Measurements from ENCODE around the gene FAM177B. TPM values are rescaled to one million over a fixed set of nuclear protein-coding genes. Genes with fewer than 3 reads are reported as not detected.
A peak's percentile ranks its signal among the peaks of the same experiment; 100 is the strongest.

Gene FAM177B
- total and polyA plus RNA-seq, 4 donors, result 0.10 to 0.54 (median 0.27) TPM; not detected in 1

DNA sequence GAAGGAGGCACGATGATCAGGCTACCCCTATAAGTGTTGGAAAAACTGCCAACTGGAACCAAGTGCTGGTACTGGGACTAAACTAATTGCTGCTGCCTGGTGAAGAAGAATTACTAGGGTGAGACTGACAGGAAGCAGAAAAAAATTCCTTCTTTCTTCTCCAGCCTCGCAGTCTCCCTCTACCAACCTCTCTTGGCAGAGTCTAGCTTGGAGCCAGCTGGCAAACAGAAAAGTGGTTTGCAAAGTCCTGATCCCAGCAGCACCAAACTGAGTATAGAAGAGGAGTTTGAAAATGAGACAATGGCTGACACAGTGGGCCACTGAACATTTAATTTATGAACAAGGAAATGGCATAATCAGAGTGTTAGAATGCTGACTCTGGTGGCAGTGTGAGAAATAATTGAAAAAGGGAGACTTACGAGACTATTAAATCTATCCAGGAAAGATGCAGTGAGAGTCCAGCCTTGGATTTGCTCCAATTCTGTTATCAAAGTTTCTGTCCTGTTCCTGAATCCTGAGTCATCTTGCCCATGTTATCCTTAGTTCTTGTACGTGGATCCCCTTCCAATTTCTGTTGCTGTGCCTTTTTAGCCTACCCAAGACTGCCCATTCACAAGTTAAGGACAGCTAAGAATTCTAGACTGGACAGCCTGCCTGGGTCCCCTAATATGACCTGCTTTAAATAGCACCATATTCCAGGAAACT lies 54.2 kb downstream of the FAM177B start:
- WGBS, 2 donors, result 46 to 67% methylated on average over 4 of the region's 4 CpGs
- DNase-seq, result no peak

DNA sequence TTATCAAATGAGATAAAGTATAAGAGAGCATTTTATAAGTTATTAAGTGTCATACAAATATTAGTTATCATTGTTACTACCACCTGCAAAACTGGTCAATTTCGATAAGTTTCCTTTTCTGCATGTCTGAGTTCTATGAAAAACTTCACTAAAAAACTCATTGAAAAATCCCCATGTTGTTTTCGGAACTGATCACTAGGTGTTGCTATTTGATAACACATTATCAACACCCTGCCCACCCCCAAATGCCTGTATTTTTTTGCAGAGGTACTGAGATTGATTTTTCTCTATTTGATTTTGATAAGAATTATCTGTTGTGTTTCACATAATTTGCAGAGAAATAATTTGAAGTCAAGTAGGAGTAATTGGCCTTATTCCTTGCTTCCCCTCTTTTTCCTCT lies 55.7 kb downstream of the FAM177B start:
- no peak overlapping the region for H3K27ac ChIP-seq (ENCODE audit: low read depth in 1 of 2, low read length in 1 of 2)
- ATAC-seq (ENCODE audit: insufficient read depth, low FRiP score), result no peak
- no peaks in the 10 kb centered on the region for H3K36me3 ChIP-seq (ENCODE audit: control insufficient read depth in 4 of 4, insufficient read depth in 4 of 4, low read length in 4 of 4)
- peaks cover 0 to 12% (median 0%) of the 10 kb centered on the region in 5 donors for H3K4me1 ChIP-seq (ENCODE audit: control insufficient read depth in 5 of 5, insufficient read depth in 5 of 5, low read length in 5 of 5)
- H3K9ac ChIP-seq (ENCODE audit: insufficient read depth in 1 of 2, low read length in 2 of 2), result no peak overlapping the region
- H3K9me3 ChIP-seq (ENCODE audit: control insufficient read depth in 4 of 4, insufficient read depth in 3 of 4, low read length in 3 of 4), result no peaks in the 10 kb centered on the region
- WGBS, 2 donors, result 17 to 23% methylated on average over 2 of the region's 2 CpGs
- peak in 2 of 3 donors; percentile 52 to 67 for DNase-seq
- H3K4me3 ChIP-seq, result no peak overlapping the region
- TF ChIP-seq, protein P1, sequence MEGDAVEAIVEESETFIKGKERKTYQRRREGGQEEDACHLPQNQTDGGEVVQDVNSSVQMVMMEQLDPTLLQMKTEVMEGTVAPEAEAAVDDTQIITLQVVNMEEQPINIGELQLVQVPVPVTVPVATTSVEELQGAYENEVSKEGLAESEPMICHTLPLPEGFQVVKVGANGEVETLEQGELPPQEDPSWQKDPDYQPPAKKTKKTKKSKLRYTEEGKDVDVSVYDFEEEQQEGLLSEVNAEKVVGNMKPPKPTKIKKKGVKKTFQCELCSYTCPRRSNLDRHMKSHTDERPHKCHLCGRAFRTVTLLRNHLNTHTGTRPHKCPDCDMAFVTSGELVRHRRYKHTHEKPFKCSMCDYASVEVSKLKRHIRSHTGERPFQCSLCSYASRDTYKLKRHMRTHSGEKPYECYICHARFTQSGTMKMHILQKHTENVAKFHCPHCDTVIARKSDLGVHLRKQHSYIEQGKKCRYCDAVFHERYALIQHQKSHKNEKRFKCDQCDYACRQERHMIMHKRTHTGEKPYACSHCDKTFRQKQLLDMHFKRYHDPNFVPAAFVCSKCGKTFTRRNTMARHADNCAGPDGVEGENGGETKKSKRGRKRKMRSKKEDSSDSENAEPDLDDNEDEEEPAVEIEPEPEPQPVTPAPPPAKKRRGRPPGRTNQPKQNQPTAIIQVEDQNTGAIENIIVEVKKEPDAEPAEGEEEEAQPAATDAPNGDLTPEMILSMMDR (IDR thresholded peaks at IDR 0.05; ENCODE audit: control extremely low read depth, extremely low read depth), result no peak
- H3K27me3 ChIP-seq (ENCODE audit: control insufficient read depth in 3 of 3, insufficient read depth in 3 of 3, low read length in 2 of 3), result no peaks in the 10 kb centered on the region

More for the DNA sequence above, 54.2 kb downstream of the FAM177B start:
- no peak for ATAC-seq (ENCODE audit: insufficient read depth, low FRiP score)
- no peak overlapping the region for H3K9ac ChIP-seq (ENCODE audit: insufficient read depth in 1 of 2, low read length in 2 of 2)
- H3K4me1 ChIP-seq (ENCODE audit: control insufficient read depth in 5 of 5, insufficient read depth in 5 of 5, low read length in 5 of 5), result peaks cover 0 to 23% (median 5%) of the 10 kb centered on the region in 5 donors
- H3K27me3 ChIP-seq (ENCODE audit: control insufficient read depth in 3 of 3, insufficient read depth in 3 of 3, low read length in 2 of 3), result no peaks in the 10 kb centered on the region
- H3K36me3 ChIP-seq (ENCODE audit: control insufficient read depth in 4 of 4, insufficient read depth in 4 of 4, low read length in 4 of 4), result no peaks in the 10 kb centered on the region
- TF ChIP-seq, protein P1 (IDR thresholded peaks at IDR 0.05; ENCODE audit: control extremely low read depth, extremely low read depth), result no peak
- no peak overlapping the region for H3K4me3 ChIP-seq
- H3K9me3 ChIP-seq (ENCODE audit: control insufficient read depth in 4 of 4, insufficient read depth in 3 of 4, low read length in 3 of 4), result no peaks in the 10 kb centered on the region
- no peak overlapping the region for H3K27ac ChIP-seq (ENCODE audit: low read depth in 1 of 2, low read length in 1 of 2)

DNA sequence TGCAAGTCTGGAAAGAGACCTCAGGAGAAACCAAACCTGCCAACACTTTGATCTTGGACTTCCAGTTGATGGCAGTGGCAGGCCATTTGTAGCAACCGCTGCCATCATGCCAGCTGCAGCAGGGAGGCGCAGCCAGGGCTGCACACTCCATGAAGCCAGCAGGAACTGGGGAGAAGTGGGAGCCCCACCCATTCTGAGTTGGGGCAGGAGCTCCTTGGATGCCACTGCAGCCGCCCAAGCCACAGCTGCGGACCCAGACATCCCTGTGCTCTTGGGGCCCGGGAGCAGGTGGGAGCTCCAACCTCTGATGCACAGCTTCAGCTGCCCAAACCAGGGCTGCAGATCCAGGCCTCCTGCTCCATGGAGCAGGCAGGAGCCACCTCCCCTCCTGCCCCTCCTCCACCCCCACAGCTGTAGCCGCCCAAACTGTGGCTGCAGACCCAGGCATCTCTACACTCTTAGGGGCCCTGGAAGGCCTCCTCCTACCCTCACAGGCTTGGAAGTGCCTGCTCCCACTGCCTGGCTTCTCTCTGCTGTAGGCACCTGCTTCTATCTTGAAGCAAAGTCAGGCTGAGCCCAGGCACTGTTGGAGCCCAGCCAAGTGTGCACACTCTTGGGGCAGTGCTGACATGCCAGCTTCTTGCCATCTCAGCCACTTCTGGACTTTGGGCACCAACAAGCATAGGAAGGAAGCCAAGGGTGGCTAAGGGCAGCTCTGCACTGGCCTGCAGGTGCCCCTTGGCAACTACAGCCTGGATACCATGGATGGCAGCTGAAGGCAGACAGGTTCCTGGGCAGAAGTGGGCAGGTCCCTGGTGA lies 57.9 kb downstream of the FAM177B start:
- Histone ChIP-seq H3K27me3 (ENCODE audit: control insufficient read depth in 3 of 3, insufficient read depth in 3 of 3, low read length in 2 of 3) (no peaks in the 10 kb centered on the region), H3K9me3 (ENCODE audit: control insufficient read depth in 4 of 4, insufficient read depth in 3 of 4, low read length in 3 of 4) (no peaks in the 10 kb centered on the region), H3K36me3 (ENCODE audit: control insufficient read depth in 4 of 4, insufficient read depth in 4 of 4, low read length in 4 of 4) (no peaks in the 10 kb centered on the region), H3K4me3 (no peak overlapping the region), H3K9ac (ENCODE audit: insufficient read depth in 1 of 2, low read length in 2 of 2) (no peak overlapping the region), H3K27ac (ENCODE audit: low read depth in 1 of 2, low read length in 1 of 2) (no peak overlapping the region), H3K4me1 (ENCODE audit: control insufficient read depth in 5 of 5, insufficient read depth in 5 of 5, low read length in 5 of 5) (peaks cover 0 to 12% (median 2%) of the 10 kb centered on the region in 5 donors)
- ATAC-seq (ENCODE audit: insufficient read depth, low FRiP score), result no peak
- DNase-seq, result no peak
- TF ChIP-seq, protein P1 (IDR thresholded peaks at IDR 0.05; ENCODE audit: control extremely low read depth, extremely low read depth), result peak; percentile 3
- 78 to 90% methylated on average over 6 of the region's 6 CpGs for WGBS, 2 donors
